Karpas-422 (cell line): ENCODE data around the gene TRAF3IP3. TPM values are rescaled to one million over a fixed set of nuclear protein-coding genes. Genes with fewer than 3 reads are reported as not detected.

ENCODE experiments used
- DNase-seq: peaks from one replicate; pipeline ENCODE4 v3.0.0-alpha.2; 2015
- H2AFZ ChIP-seq: fragments of 200-600 bp; sonication (generic); 2 replicates; pipeline ENCODE4 v1.6.1; 2014; ENCODE audit warnings: antibody characterized with exemption, low read length, mixed read lengths
- H3K27ac ChIP-seq: fragments of 200-600 bp; sonication (generic); 2 replicates; pipeline ENCODE4 v1.5.1; 2014; ENCODE audit warnings: mild to moderate bottlenecking, low read length, moderate library complexity
- H3K27me3 ChIP-seq: fragments of 200-600 bp; sonication (generic); 2 replicates; pipeline ENCODE4 v1.6.1; 2014; ENCODE audit warnings: low read length, mixed read lengths
- H3K36me3 ChIP-seq: fragments of 200-600 bp; sonication (generic); 2 replicates; pipeline ENCODE4 v1.6.1; 2014; ENCODE audit warnings: low read length, mixed read lengths; ENCODE audit not compliant: insufficient read depth
- H3K4me1 ChIP-seq: fragments of 200-600 bp; sonication (generic); 2 replicates; pipeline ENCODE4 v1.6.1; 2014; ENCODE audit warnings: mild to moderate bottlenecking, low read length, mixed read lengths
- H3K4me2 ChIP-seq: fragments of 200-600 bp; sonication (generic); 2 replicates; pipeline ENCODE4 v1.6.1; 2014; ENCODE audit warnings: low read length, low read depth, mild to moderate bottlenecking; ENCODE audit not compliant: poor library complexity, severe bottlenecking
- H3K4me3 ChIP-seq: fragments of 200-600 bp; sonication (generic); 2 replicates; pipeline ENCODE4 v1.5.1; 2014; ENCODE audit warnings: mild to moderate bottlenecking, antibody characterized with exemption, low read length, mixed read lengths
- H3K79me2 ChIP-seq: fragments of 200-600 bp; sonication (generic); 2 replicates; pipeline ENCODE4 v1.6.1; 2014; ENCODE audit warnings: mild to moderate bottlenecking, low read length, mixed read lengths
- H3K9ac ChIP-seq: fragments of 200-600 bp; sonication (generic); 2 replicates; pipeline ENCODE4 v1.6.0; 2014; ENCODE audit warnings: low read length
- H3K9me2 ChIP-seq: fragments of 200-600 bp; sonication (generic), shearing (Covaris generic); replicated peaks from 2 replicates; pipeline ENCODE4 v1.6.0; 2014; ENCODE audit warnings: mild to moderate bottlenecking, low read length, moderate library complexity; ENCODE audit not compliant: insufficient read depth
- H3K9me3 ChIP-seq: fragments of 300-700, 200-600 bp; sonication (generic); 2 replicates; pipeline ENCODE4 v1.6.1; 2014; ENCODE audit warnings: low read length, mixed read lengths
- H4K20me1 ChIP-seq: fragments of 200-600 bp; sonication (generic); 2 replicates; pipeline ENCODE4 v1.6.1; 2014; ENCODE audit warnings: mild to moderate bottlenecking, antibody characterized with exemption, low read length, low read depth; ENCODE audit not compliant: insufficient read depth
- total RNA-seq: library from RNA; depleted of rRNA; stranded (reverse); fragments of >200 nt; shearing (Covaris generic); gene quantifications from 2 replicates; pipeline ENCODE4 v1.2.3, GENCODE V29; 2014; ENCODE audit warnings: low replicate concordance

TRAF3IP3 gene
- total RNA-seq, 1 experiment from 2014 or later, result 1.6 TPM

DNA sequence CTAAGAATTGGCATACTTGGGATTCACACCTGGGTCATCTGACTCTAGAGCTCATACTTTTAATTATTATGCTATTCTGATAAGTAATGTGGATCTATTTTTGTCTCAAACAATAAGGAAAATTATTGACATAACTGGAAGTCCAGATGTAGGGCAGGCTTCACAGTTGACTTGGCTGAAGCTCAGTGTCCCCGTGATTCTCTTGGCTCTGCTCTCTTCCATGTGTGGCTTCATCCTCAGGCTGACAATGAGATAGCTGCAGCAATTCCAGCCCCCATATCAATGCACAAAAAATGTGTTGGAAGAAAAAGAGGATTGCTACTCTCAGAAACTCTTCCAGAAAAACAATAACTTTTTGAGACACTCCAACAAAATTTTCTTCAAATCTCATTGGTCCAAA, 27.4 kb upstream of the TRAF3IP3 start:
- no peaks in the 10 kb centered on the region for H3K4me1 ChIP-seq
- no peak overlapping the region for H3K4me3 ChIP-seq
- no peak overlapping the region for H3K9ac ChIP-seq
- H3K9me3 ChIP-seq, result no peaks in the 10 kb centered on the region
- no peaks in the 10 kb centered on the region for H3K36me3 ChIP-seq
- no peak overlapping the region for H3K27ac ChIP-seq
- H3K27me3 ChIP-seq, result no peaks in the 10 kb centered on the region
- H3K4me2 ChIP-seq, result no peak overlapping the region
- H4K20me1 ChIP-seq, result no peaks in the 10 kb centered on the region
- H2AFZ ChIP-seq, result no peak overlapping the region
- DNase-seq, result no peak
- no peaks in the 10 kb centered on the region for H3K9me2 ChIP-seq
- H3K79me2 ChIP-seq, result no peaks in the 10 kb centered on the region

DNA sequence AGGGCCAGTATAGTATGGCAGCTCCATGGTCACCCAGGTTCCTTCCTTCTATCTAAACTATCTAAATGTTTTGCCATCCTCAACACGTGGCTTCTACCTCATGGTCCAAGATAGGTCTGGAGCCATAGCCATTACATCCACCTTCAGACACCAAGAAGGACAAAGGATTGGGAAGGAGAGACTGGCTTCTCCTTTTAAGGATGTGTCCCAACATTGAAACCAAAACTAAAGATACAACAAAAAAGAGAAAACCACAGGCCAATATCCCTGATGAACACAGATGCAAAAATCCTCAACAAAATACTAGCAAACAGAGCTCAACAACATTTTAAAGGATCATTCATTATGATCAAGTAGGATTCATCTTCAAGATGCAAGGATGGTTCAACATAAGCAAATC, 26.4 kb upstream of the TRAF3IP3 start:
- H3K79me2 ChIP-seq, result no peaks in the 10 kb centered on the region
- H3K4me2 ChIP-seq, result no peak overlapping the region
- H3K27ac ChIP-seq, result no peak overlapping the region
- H3K9me3 ChIP-seq, result no peaks in the 10 kb centered on the region
- DNase-seq, result no peak
- no peaks in the 10 kb centered on the region for H3K4me1 ChIP-seq
- H3K9me2 ChIP-seq, result no peaks in the 10 kb centered on the region
- H3K4me3 ChIP-seq, result no peak overlapping the region
- no peaks in the 10 kb centered on the region for H4K20me1 ChIP-seq
- H2AFZ ChIP-seq, result no peak overlapping the region
- no peaks in the 10 kb centered on the region for H3K36me3 ChIP-seq
- H3K27me3 ChIP-seq, result no peaks in the 10 kb centered on the region
- H3K9ac ChIP-seq, result no peak overlapping the region

DNA sequence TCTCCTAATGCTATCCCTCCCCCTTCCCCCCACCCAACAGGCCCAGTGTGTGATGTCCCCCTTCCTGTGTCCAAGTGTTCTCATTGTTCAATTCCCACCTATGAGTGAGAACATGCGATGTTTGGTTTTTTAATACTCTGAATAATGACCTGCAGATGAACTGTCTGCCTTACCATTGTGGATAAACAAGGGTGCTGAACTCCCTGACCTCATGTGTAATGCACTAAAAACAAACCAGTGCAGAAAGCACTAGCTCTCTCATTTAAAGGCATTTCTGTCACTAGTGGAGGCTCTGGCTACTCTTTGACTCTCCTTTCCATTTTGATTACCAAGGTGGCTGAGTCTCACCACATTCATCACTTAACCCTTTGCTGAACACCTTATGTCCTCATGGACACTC, 23.1 kb upstream of the TRAF3IP3 start:
- Histone ChIP-seq H3K4me2 (no peak overlapping the region), H3K27ac (no peak overlapping the region), H3K9me2 (no peaks in the 10 kb centered on the region), H3K79me2 (no peaks in the 10 kb centered on the region), H2AFZ (no peak overlapping the region), H3K9me3 (no peaks in the 10 kb centered on the region), H3K9ac (no peak overlapping the region), H4K20me1 (no peaks in the 10 kb centered on the region), H3K4me1 (no peaks in the 10 kb centered on the region), H3K27me3 (no peaks in the 10 kb centered on the region), H3K4me3 (no peak overlapping the region), H3K36me3 (no peaks in the 10 kb centered on the region)
- no peak for DNase-seq

DNA sequence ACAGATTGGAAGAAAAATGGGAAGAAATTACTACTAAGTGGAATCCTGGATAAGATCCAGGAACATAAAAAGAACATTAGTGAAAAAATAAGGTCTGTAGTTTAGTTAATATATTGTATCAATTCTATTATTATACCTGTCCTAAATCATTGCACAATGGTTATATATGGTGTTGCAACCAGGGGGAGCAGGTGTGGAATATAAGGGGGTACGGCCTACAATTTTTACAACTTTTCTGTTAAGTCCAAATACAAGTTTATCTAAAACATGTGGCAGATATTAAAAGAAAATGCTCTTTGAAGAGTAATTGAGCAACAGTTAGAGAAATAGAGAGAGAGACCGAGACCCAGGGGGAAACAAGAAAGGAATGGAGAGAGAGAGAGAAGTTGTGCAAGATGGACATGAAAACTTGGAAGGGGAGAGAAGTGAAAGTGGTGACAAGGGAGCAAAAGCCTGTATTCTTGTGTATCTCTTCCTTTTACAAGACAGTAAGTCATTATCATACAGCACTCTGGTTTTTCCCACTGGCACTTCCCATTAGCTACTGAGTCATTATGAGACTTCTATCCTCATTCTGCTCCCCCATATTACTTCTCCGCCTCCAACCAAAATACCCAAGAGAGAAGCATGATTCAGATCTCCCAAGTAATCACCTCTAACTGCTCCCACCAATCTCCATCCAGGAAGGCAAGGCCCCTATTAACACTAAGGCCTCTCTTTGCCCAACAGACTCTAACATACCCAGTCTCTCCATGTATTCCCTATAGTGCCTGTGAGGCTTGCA, 22.3 kb upstream of the TRAF3IP3 start:
- no peak overlapping the region for H3K9ac ChIP-seq
- H3K4me3 ChIP-seq, result no peak overlapping the region
- H3K79me2 ChIP-seq, result no peaks in the 10 kb centered on the region
- no peak overlapping the region for H3K4me2 ChIP-seq
- DNase-seq, result peak; percentile 27
- no peak overlapping the region for H2AFZ ChIP-seq
- H3K9me2 ChIP-seq, result no peaks in the 10 kb centered on the region
- no peaks in the 10 kb centered on the region for H3K9me3 ChIP-seq
- no peak overlapping the region for H3K27ac ChIP-seq
- H4K20me1 ChIP-seq, result no peaks in the 10 kb centered on the region
- H3K27me3 ChIP-seq, result no peaks in the 10 kb centered on the region
- no peaks in the 10 kb centered on the region for H3K36me3 ChIP-seq
- H3K4me1 ChIP-seq, result no peaks in the 10 kb centered on the region

DNA sequence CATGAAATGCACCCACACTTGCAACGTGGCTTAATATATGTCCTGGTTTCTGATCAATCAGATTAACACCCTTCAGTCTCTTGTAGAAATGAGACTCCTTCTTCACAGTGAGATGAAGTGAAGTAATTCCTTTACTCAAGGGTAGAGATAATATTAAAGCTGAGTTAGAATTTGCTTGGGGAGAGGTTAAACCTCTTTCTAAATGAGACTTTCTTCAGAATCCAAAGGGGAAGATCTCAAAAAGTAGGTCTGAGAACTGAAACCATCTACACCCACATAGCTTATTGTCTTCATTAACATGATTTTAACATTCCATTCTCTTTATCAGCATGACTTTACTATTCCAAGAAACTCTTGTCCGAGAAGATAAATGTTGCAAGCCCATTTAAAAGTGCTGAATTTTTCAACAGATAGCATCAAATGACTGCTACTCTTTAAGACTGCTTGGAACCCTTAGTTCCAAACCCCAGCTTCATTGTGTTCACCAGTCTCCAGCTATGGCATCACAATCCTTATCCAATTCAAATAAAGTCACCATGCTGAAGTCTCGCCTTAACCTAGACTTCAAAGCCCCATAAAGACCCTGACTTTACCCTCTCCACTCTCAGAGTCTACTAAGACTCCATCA, 19.2 kb upstream of the TRAF3IP3 start:
- Histone ChIP-seq H3K27ac (no peak overlapping the region), H3K4me3 (no peak overlapping the region), H3K9me2 (no peaks in the 10 kb centered on the region), H3K27me3 (no peaks in the 10 kb centered on the region), H3K4me1 (no peaks in the 10 kb centered on the region), H3K79me2 (no peaks in the 10 kb centered on the region), H3K36me3 (no peaks in the 10 kb centered on the region), H3K9me3 (no peaks in the 10 kb centered on the region), H3K9ac (no peak overlapping the region), H3K4me2 (no peak overlapping the region), H2AFZ (no peak overlapping the region), H4K20me1 (no peaks in the 10 kb centered on the region)
- no peak for DNase-seq

DNA sequence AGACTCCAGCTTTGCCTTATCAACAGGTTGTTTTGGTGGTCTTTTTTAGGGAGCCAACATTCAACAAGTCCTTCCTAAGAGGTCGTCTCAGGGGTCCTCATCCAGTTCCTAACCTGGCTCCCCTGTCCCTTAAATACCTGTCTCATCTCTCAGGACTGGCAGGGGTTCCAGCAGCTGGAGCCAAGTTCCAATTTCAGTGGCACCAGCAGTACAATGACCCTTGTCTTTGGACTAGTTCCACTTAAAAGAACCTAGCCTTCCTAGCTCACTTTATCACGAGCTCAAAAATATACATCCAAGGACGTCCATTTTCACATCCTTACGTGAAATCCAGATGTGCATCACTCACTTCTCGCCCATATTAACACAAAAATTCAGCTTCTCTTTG, 18.7 kb upstream of the TRAF3IP3 start:
- Histone ChIP-seq H3K9me3 (no peaks in the 10 kb centered on the region), H3K9ac (no peak overlapping the region)

DNA sequence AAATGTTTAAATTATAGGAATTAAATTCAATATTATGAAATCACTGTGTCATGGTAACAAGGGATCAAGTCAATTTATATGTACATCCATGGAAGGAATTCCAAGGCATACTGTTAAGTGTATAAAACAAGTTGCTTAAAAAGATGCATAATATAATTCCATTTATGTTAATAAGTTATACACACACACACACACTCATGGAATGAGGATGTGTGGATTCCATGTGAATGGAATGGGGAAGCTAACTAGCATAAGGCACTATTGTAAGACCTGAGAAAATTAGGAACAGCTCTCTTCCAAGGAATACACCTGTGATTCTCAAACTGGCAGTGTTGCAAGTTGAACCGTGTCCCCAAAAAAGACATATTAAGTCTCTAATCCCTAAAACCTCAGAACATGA, 17.6 kb upstream of the TRAF3IP3 start:
- H3K9ac ChIP-seq, result no peak overlapping the region
- H3K4me1 ChIP-seq, result no peaks in the 10 kb centered on the region
- no peaks in the 10 kb centered on the region for H3K27me3 ChIP-seq
- no peaks in the 10 kb centered on the region for H3K36me3 ChIP-seq
- no peak overlapping the region for H3K27ac ChIP-seq
- no peak overlapping the region for H3K4me3 ChIP-seq
- H3K4me2 ChIP-seq, result no peak overlapping the region
- no peaks in the 10 kb centered on the region for H3K9me2 ChIP-seq
- H4K20me1 ChIP-seq, result no peaks in the 10 kb centered on the region
- no peak overlapping the region for H2AFZ ChIP-seq
- H3K9me3 ChIP-seq, result no peaks in the 10 kb centered on the region
- no peaks in the 10 kb centered on the region for H3K79me2 ChIP-seq
- no peak for DNase-seq

More for the DNA sequence above, 18.7 kb upstream of the TRAF3IP3 start:
- Histone ChIP-seq H3K27ac (no peak overlapping the region), H3K4me2 (no peak overlapping the region), H3K36me3 (no peaks in the 10 kb centered on the region), H3K4me1 (no peaks in the 10 kb centered on the region), H2AFZ (no peak overlapping the region), H3K9me2 (no peaks in the 10 kb centered on the region), H4K20me1 (no peaks in the 10 kb centered on the region), H3K79me2 (no peaks in the 10 kb centered on the region), H3K27me3 (no peaks in the 10 kb centered on the region), H3K4me3 (no peak overlapping the region)
- peak; percentile 19 for DNase-seq

DNA sequence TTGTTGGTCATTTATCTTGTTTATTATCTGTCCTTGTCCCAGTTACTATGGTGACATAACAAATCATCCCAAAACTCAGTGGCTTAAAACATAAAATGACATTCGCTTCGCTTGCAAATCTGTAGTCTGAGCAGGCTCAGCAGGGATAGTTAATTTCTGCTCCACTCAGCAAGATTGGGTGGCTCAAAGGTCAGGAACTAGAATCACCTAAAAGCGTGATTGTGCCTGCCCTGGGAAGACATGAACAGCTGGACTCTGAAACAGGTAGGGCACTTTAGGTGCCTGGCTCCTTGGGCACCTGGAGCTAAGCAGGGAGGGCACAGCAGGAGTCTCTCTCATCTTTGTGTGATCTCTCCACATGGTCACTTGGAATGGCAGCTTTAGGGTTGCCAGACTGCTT, 14.7 kb upstream of the TRAF3IP3 start:
- Histone ChIP-seq H3K4me1 (no peaks in the 10 kb centered on the region), H3K4me2 (no peak overlapping the region), H3K27me3 (no peaks in the 10 kb centered on the region), H3K9me2 (no peaks in the 10 kb centered on the region), H3K9me3 (no peaks in the 10 kb centered on the region), H2AFZ (no peak overlapping the region), H3K27ac (no peak overlapping the region), H3K4me3 (no peak overlapping the region), H3K36me3 (no peaks in the 10 kb centered on the region), H3K79me2 (no peaks in the 10 kb centered on the region), H4K20me1 (no peaks in the 10 kb centered on the region), H3K9ac (no peak overlapping the region)
- DNase-seq, result peak; percentile 12
